Astrocyte (in vitro differentiated cells and primary cell): Measurements from ENCODE around the gene MAP3K6. TPM values are rescaled to one million over a fixed set of nuclear protein-coding genes. Genes with fewer than 3 reads are reported as not detected.

Experiments
- DNase-seq: peaks from one replicate; pipeline ENCODE4 v3.0.0-alpha.2; 2010; ENCODE audit warnings: low read depth
- FAIRE-seq: peaks from 2 replicates; lab custom pipeline; 2011; peaks lifted over from hg19 to GRCh38; lab: Jason Lieb, UNC
- H2AFZ ChIP-seq: 2 replicates; pipeline ENCODE4 v1.6.0; 2012; ENCODE audit warnings: low read depth, low read length, inconsistent platforms
- H3K27ac ChIP-seq: 2 replicates; pipeline ENCODE4 v1.5.1; 2011; ENCODE audit warnings: low read depth, low read length, inconsistent platforms
- H3K27me3 ChIP-seq: 2 replicates; pipeline ENCODE4 v1.6.0; 2011; ENCODE audit warnings: low read length, inconsistent platforms; ENCODE audit not compliant: insufficient read depth
- H3K36me3 ChIP-seq: 2 replicates; pipeline ENCODE4 v1.5.1; 2011; ENCODE audit warnings: low read length, inconsistent platforms; ENCODE audit not compliant: insufficient read depth
- H3K4me1 ChIP-seq: 2 replicates; pipeline ENCODE4 v1.5.1; 2011; ENCODE audit warnings: low read length, inconsistent platforms; ENCODE audit not compliant: insufficient read depth
- H3K4me2 ChIP-seq: 2 replicates; pipeline ENCODE4 v1.6.0; 2012; ENCODE audit warnings: low read length, inconsistent platforms
- H3K4me3 ChIP-seq: 2 replicates; pipeline ENCODE4 v1.5.1; 2011; ENCODE audit warnings: low read depth, mild to moderate bottlenecking, low read length, inconsistent platforms; ENCODE audit not compliant: insufficient read depth
- H3K79me2 ChIP-seq: 2 replicates; pipeline ENCODE4 v1.6.0; 2012; ENCODE audit warnings: mild to moderate bottlenecking, low read length, inconsistent platforms; ENCODE audit not compliant: insufficient read depth
- H3K9ac ChIP-seq: 2 replicates; pipeline ENCODE4 v1.6.0; 2012; ENCODE audit warnings: mild to moderate bottlenecking, low read length, inconsistent platforms
- H3K9me3 ChIP-seq: 2 replicates; pipeline ENCODE4 v1.5.1; 2012; ENCODE audit warnings: low read depth, mild to moderate bottlenecking, low read length, inconsistent platforms; ENCODE audit not compliant: insufficient read depth
- H4K20me1 ChIP-seq: 2 replicates; pipeline ENCODE4 v1.6.0; 2012; ENCODE audit warnings: low read length, inconsistent platforms; ENCODE audit not compliant: insufficient read depth
- H3K27ac Mint-ChIP-seq: one replicate; pipeline ENCODE4 v1.8.0; 2021; ENCODE audit warnings: mild to moderate bottlenecking, mixed read lengths; ENCODE audit not compliant: unreplicated experiment
- H3K27me3 Mint-ChIP-seq: one replicate; pipeline ENCODE4 v1.8.0; 2021; ENCODE audit warnings: low read depth, mixed read lengths; ENCODE audit not compliant: unreplicated experiment
- H3K36me3 Mint-ChIP-seq: one replicate; pipeline ENCODE4 v1.8.0; 2021; ENCODE audit warnings: low read depth, mixed read lengths; ENCODE audit not compliant: unreplicated experiment
- H3K4me1 Mint-ChIP-seq: one replicate; pipeline ENCODE4 v1.8.0; 2021; ENCODE audit warnings: low read depth, mixed read lengths; ENCODE audit not compliant: unreplicated experiment
- H3K4me3 Mint-ChIP-seq: one replicate; pipeline ENCODE4 v1.8.0; 2021; ENCODE audit warnings: mild to moderate bottlenecking, moderate library complexity, mixed read lengths; ENCODE audit not compliant: unreplicated experiment
- H3K9me3 Mint-ChIP-seq: one replicate; pipeline ENCODE4 v1.8.0; 2021; ENCODE audit warnings: mild to moderate bottlenecking, mixed read lengths; ENCODE audit not compliant: unreplicated experiment
- CTCF ChIP-seq: IDR thresholded peaks from 2 replicates; pipeline ENCODE4 v1.5.1; 2011; ENCODE audit warnings: low read depth, mild to moderate bottlenecking, inconsistent platforms, low read length, moderate library complexity; ENCODE audit not compliant: insufficient read depth
- EZH2 ChIP-seq: IDR thresholded peaks from 2 replicates; pipeline ENCODE4 v1.6.1; 2012; ENCODE audit warnings: mild to moderate bottlenecking, low read length, inconsistent platforms; ENCODE audit not compliant: insufficient read depth
- total RNA-seq: library from RNA; stranded (reverse); gene quantifications from 2 replicates; pipeline ENCODE4 v1.2.1, GENCODE V29; 2021

MAP3K6 gene
- total RNA-seq, 1 donor from 2014 or later = 16.8 TPM

DNA sequence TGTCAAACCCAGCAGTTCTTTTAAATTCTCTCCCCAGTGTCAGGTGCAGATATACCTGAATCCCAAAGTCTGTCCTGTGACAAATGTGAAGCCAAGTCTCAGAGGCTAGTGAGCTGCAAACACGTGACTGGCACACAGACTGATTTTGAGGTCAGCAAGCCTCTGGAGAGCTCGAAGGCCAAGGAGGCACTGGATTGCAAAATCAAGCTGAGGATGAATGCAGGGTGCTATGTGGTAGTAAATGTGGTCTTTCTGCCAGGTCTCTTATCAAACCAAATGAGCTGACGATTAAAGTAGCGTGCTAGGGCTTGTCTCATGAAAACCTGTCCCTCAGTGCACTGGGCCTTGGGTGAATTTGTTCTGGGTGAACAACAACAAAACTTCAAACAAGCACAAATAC is 46.2 kb upstream of the MAP3K6 start:
- FAIRE-seq (no peak), DNase-seq (no peak)
- Mint-ChIP-seq H3K27ac (no peak overlapping the region), H3K27me3 (no peaks in the 10 kb centered on the region), H3K36me3 (peaks cover 38% of the 10 kb centered on the region), H3K4me3 (no peak overlapping the region), H3K4me1 (peaks cover 11% of the 10 kb centered on the region), H3K9me3 (no peaks in the 10 kb centered on the region)
- Histone ChIP-seq H3K9ac (no peak overlapping the region), H2AFZ (no peak overlapping the region), H3K4me3 (no peak overlapping the region), H3K9me3 (no peaks in the 10 kb centered on the region), H3K36me3 (peaks cover 58% of the 10 kb centered on the region), H3K27me3 (no peaks in the 10 kb centered on the region), H4K20me1 (no peaks in the 10 kb centered on the region), H3K79me2 (peaks cover 4% of the 10 kb centered on the region), H3K4me2 (no peak overlapping the region), H3K4me1 (peaks cover 11% of the 10 kb centered on the region), H3K27ac (no peak overlapping the region)
- TF ChIP-seq CTCF = no peak
- no peak for TF ChIP-seq EZH2

- Mint-ChIP-seq H3K27me3 (no peaks in the 10 kb centered on the region), H3K36me3 (peaks cover 41% of the 10 kb centered on the region), H3K4me1 (peaks cover 8% of the 10 kb centered on the region), H3K9me3 (no peaks in the 10 kb centered on the region), H3K4me3 (no peak overlapping the region), H3K27ac (no peak overlapping the region)
- H3K27me3 ChIP-seq = no peaks in the 10 kb centered on the region
- H3K79me2 ChIP-seq = peaks cover 4% of the 10 kb centered on the region
- no peaks in the 10 kb centered on the region for H4K20me1 ChIP-seq
- H3K4me1 ChIP-seq = peaks cover 7% of the 10 kb centered on the region
- no peak overlapping the region for H3K4me3 ChIP-seq
- no peaks in the 10 kb centered on the region for H3K9me3 ChIP-seq
- H3K36me3 ChIP-seq = peaks cover 53% of the 10 kb centered on the region
- H3K4me2 ChIP-seq = no peak overlapping the region
- H3K27ac ChIP-seq = no peak overlapping the region
- DNase-seq (no peak), FAIRE-seq (no peak)
- H2AFZ ChIP-seq = no peak overlapping the region
- TF ChIP-seq CTCF = no peak
- no peak for TF ChIP-seq EZH2
- no peak overlapping the region for H3K9ac ChIP-seq
These were observed 45.7 kb upstream of the MAP3K6 start for GRCh38 chr1:27412502-27412901.

DNA sequence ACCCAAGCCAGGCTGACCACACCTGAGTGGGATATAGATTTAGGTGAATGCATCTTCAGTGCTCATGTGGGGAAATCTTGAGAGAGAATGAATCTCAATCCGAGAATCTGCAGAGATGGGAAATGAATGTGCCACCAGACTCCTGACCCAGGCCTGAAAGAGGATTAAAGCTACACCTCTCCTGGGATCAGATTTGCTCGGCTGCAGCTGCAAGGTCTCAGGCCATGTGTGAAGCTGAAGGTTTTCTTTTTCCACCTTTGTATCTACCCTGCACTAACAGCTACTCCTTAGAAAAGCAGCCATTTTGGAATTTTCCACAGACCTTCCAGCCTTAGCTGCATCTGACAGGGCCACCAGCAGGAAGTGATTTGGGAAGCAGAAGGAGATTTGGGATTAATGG is 43.9 kb upstream of the MAP3K6 start:
- Mint-ChIP-seq H3K9me3 (no peaks in the 10 kb centered on the region), H3K4me1 (peaks cover 2% of the 10 kb centered on the region), H3K27ac (no peak overlapping the region), H3K27me3 (no peaks in the 10 kb centered on the region), H3K4me3 (no peak overlapping the region), H3K36me3 (peaks cover 41% of the 10 kb centered on the region)
- H3K79me2 ChIP-seq = no peaks in the 10 kb centered on the region
- no peaks in the 10 kb centered on the region for H3K27me3 ChIP-seq
- H3K27ac ChIP-seq = no peak overlapping the region
- no peak for TF ChIP-seq CTCF
- peaks cover 7% of the 10 kb centered on the region for H3K4me1 ChIP-seq
- H3K4me2 ChIP-seq = no peak overlapping the region
- H2AFZ ChIP-seq = no peak overlapping the region
- DNase-seq (no peak), FAIRE-seq (no peak)
- H3K9me3 ChIP-seq = no peaks in the 10 kb centered on the region
- H3K4me3 ChIP-seq = no peak overlapping the region
- H3K9ac ChIP-seq = no peak overlapping the region
- no peaks in the 10 kb centered on the region for H4K20me1 ChIP-seq
- peaks cover 41% of the 10 kb centered on the region for H3K36me3 ChIP-seq
